Kidney epithelial cell (primary cell): ENCODE measurements around the gene C9. TPM values are rescaled to one million over a fixed set of nuclear protein-coding genes. Genes with fewer than 3 reads are reported as not detected.
A peak's percentile ranks its signal among the peaks of the same experiment; 100 is the strongest.

Experiments used
- DNase-seq: peaks from one replicate; pipeline ENCODE4 v3.0.0-alpha.2; 2010; ENCODE audit warnings: low read depth
- H3K27me3 ChIP-seq: 2 replicates; pipeline ENCODE4 v1.6.0; 2011; ENCODE audit warnings: low read length; ENCODE audit not compliant: control insufficient read depth, insufficient read depth
- H3K36me3 ChIP-seq: 2 replicates; pipeline ENCODE4 v1.5.1; 2011; ENCODE audit warnings: low read length; ENCODE audit not compliant: control insufficient read depth, insufficient read depth
- H3K4me3 ChIP-seq: 2 replicates; pipeline ENCODE4 v1.5.1; 2011; ENCODE audit warnings: low read depth, mild to moderate bottlenecking, control low read depth, low read length
- total RNA-seq: library from RNA; depleted of rRNA; stranded (reverse); fragments of >200 nt; gene quantifications from 2 replicates; pipeline ENCODE4 v1.2.3, GENCODE V29; 2015
- TF ChIP-seq, protein P1 (sequence below): IDR thresholded peaks from 2 replicates; pipeline ENCODE4 v1.5.1; 2011; ENCODE audit warnings: mild to moderate bottlenecking, moderate library complexity, low read length, control low read depth, inconsistent platforms; ENCODE audit not compliant: insufficient read depth, poor library complexity, severe bottlenecking

The C9 gene
- total RNA-seq, 1 donor from 2014 or later: not detected

GRCh38 chr5:39257554-39257953 lies 106.7 kb downstream of the C9 start:
- Histone ChIP-seq H3K27me3 (no peaks in the 10 kb centered on the region), H3K4me3 (no peak overlapping the region), H3K36me3 (no peaks in the 10 kb centered on the region)
- TF ChIP-seq, protein P1, sequence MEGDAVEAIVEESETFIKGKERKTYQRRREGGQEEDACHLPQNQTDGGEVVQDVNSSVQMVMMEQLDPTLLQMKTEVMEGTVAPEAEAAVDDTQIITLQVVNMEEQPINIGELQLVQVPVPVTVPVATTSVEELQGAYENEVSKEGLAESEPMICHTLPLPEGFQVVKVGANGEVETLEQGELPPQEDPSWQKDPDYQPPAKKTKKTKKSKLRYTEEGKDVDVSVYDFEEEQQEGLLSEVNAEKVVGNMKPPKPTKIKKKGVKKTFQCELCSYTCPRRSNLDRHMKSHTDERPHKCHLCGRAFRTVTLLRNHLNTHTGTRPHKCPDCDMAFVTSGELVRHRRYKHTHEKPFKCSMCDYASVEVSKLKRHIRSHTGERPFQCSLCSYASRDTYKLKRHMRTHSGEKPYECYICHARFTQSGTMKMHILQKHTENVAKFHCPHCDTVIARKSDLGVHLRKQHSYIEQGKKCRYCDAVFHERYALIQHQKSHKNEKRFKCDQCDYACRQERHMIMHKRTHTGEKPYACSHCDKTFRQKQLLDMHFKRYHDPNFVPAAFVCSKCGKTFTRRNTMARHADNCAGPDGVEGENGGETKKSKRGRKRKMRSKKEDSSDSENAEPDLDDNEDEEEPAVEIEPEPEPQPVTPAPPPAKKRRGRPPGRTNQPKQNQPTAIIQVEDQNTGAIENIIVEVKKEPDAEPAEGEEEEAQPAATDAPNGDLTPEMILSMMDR: no peak
- DNase-seq: no peak

- TF ChIP-seq, protein P1: no peak
Observed at GRCh38 chr5:39256477-39257235, 107.6 kb downstream of the C9 start.

DNA sequence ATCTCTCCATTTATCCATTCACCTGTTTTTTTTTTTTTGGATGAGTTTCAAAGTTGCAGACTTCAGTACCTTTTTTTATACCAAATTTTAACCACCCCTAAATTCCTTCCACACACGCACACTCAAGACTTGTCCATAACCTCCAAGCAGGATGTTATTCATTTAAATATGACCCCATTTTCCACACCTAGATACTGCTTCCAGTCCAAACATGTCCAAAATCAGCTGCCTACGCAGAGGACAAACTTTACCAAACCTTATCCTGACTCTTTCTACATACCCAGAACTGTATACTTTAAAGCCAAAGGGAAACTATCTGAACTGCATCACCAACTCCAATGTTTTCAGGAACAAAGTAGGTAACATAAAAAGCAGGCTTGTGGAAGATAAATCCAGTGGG lies 108.9 kb downstream of the C9 start:
- no peaks in the 10 kb centered on the region for H3K36me3 ChIP-seq
- TF ChIP-seq, protein P1: no peak
- H3K27me3 ChIP-seq: no peaks in the 10 kb centered on the region
- DNase-seq: no peak
- H3K4me3 ChIP-seq: no peak overlapping the region

More at GRCh38 chr5:39256477-39257235, 107.6 kb downstream of the C9 start:
- H3K27me3 ChIP-seq: no peaks in the 10 kb centered on the region
- H3K4me3 ChIP-seq: no peak overlapping the region
- peak; percentile 68 for DNase-seq
- no peaks in the 10 kb centered on the region for H3K36me3 ChIP-seq

GRCh38 chr5:39254671-39255070 lies 109.6 kb downstream of the C9 start:
- TF ChIP-seq, protein P1: no peak
- DNase-seq: no peak
- Histone ChIP-seq H3K4me3 (no peak overlapping the region), H3K36me3 (no peaks in the 10 kb centered on the region), H3K27me3 (no peaks in the 10 kb centered on the region)

DNA sequence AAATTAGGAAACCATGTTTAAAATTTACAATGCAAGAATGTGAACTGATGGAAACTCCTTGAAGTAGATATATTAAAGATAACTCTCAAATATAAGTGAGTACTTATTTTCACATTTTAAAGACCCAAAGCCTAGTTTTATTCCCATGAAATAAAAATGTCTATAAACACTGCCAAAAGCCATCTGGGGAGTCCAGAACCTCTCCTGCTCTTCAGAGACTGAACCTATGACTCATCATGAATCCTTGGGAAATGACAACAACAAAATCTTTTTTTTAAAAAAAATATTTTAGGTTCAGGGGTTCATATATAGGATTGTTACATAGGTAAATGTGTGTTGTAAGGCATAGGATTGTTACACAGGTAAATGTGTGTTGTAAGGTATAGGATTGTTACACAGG lies 111.1 kb downstream of the C9 start:
- Histone ChIP-seq H3K27me3 (no peaks in the 10 kb centered on the region), H3K4me3 (no peak overlapping the region), H3K36me3 (no peaks in the 10 kb centered on the region)
- TF ChIP-seq, protein P1: no peak
- DNase-seq: no peak

GRCh38 chr5:39249564-39250274 lies 114.6 kb downstream of the C9 start:
- Histone ChIP-seq H3K36me3 (no peaks in the 10 kb centered on the region), H3K27me3 (no peaks in the 10 kb centered on the region), H3K4me3 (no peak overlapping the region)
- TF ChIP-seq, protein P1: no peak
- DNase-seq: no peak
